Stimulated activated CD4-positive, alpha-beta T cell treated with anti-CD3 and anti-CD28 coated beads, Interleukin-12 subunit alpha, Interleukin-12 subunit beta, amount 100 ng/mL, for 24 hours (primary cell): ENCODE results near the gene IYD.

Experiments
- DNase-seq, 2 experiments: peaks; one replicate each; pipeline ENCODE4 v3.0.0-alpha.2; 2020; ENCODE audit warnings: low read depth in 2 of 2

Gene IYD

GRCh38 chr6:150394899-150395295 lies 26.1 kb downstream of the IYD start:
- DNase-seq, result no peak

- DNase-seq, result peak in 1 of 2 experiments; percentile 4
These were observed 26.7 kb downstream of the IYD start for GRCh38 chr6:150395388-150396009.

- no peak for DNase-seq
These were observed 34.8 kb downstream of the IYD start for GRCh38 chr6:150403458-150404246.

- no peak for DNase-seq
These were observed 38.1 kb downstream of the IYD start for GRCh38 chr6:150406948-150407347.

GRCh38 chr6:150408842-150409241 lies 40.0 kb downstream of the IYD start:
- no peak for DNase-seq

- no peak for DNase-seq
These were observed 40.8 kb downstream of the IYD start for GRCh38 chr6:150409576-150410066.

GRCh38 chr6:150410399-150410798 lies 41.6 kb downstream of the IYD start:
- no peak for DNase-seq

- DNase-seq, result no peak
These were observed 42.1 kb downstream of the IYD start for GRCh38 chr6:150410906-150411305.

- DNase-seq, result no peak
These were observed 43.4 kb downstream of the IYD start for GRCh38 chr6:150412221-150412620.

GRCh38 chr6:150413198-150413597 lies 44.4 kb downstream of the IYD start:
- no peak for DNase-seq

GRCh38 chr6:150413781-150414281 lies 45.0 kb downstream of the IYD start:
- DNase-seq, result no peak

- DNase-seq, result no peak
These were observed 47.3 kb downstream of the IYD start for GRCh38 chr6:150416128-150416527.

- no peak for DNase-seq
These were observed 48.4 kb downstream of the IYD start for GRCh38 chr6:150417250-150417649.

GRCh38 chr6:150417899-150418826 lies 49.4 kb downstream of the IYD start:
- no peak for DNase-seq

- DNase-seq, result peak in 1 of 2 experiments; percentile 51
These were observed 50.2 kb downstream of the IYD start for GRCh38 chr6:150418827-150419594.

- DNase-seq, result no peak
These were observed 51.6 kb downstream of the IYD start for GRCh38 chr6:150420428-150420827.

- no peak for DNase-seq
These were observed 52.1 kb downstream of the IYD start for GRCh38 chr6:150420926-150421325.

- no peak for DNase-seq
These were observed 56.7 kb downstream of the IYD start for GRCh38 chr6:150425508-150425907.

- no peak for DNase-seq
These were observed 57.4 kb downstream of the IYD start for GRCh38 chr6:150426198-150426597.

GRCh38 chr6:150427037-150427602 lies 58.3 kb downstream of the IYD start:
- DNase-seq, result no peak

- no peak for DNase-seq
These were observed 59.0 kb downstream of the IYD start for GRCh38 chr6:150427843-150428242.
